ENCODE measurements around the gene PELI1.
"Not testable (repeated sequence)": the region's sequence is repeated elsewhere in the genome, so short reads cannot be mapped to it uniquely, and the experiment has no call there.

PELI1 gene

GRCh38 chr2:64104933-64105332, 39.3 kb downstream of the PELI1 start:
- no peak for DNase-seq
- in situ Hi-C loops (cut with HindIII; ENCODE audit: low pct_ligation_motif_present, low pct_unique_long_range_greater_than_20kb, low sequenced_read_pairs): no loop called here

GRCh38 chr2:64102736-64103135, 41.5 kb downstream of the PELI1 start:
- DNase-seq; in situ Hi-C loops (cut with HindIII; ENCODE audit: low pct_ligation_motif_present, low pct_unique_long_range_greater_than_20kb, low sequenced_read_pairs): not testable (repeated sequence)

- no peak for DNase-seq
- in situ Hi-C loops (cut with HindIII; ENCODE audit: low pct_ligation_motif_present, low pct_unique_long_range_greater_than_20kb, low sequenced_read_pairs): no loop called here
Observed at GRCh38 chr2:64101141-64101591, 43.1 kb downstream of the PELI1 start.

- in situ Hi-C loops (cut with HindIII; ENCODE audit: low pct_ligation_motif_present, low pct_unique_long_range_greater_than_20kb, low sequenced_read_pairs); DNase-seq: not testable (repeated sequence)
Observed at GRCh38 chr2:64100584-64100983, 43.6 kb downstream of the PELI1 start.

- no peak for DNase-seq
- in situ Hi-C loops (cut with HindIII; ENCODE audit: low pct_ligation_motif_present, low pct_unique_long_range_greater_than_20kb, low sequenced_read_pairs): no loop called here
Observed at GRCh38 chr2:64094663-64095382, 49.4 kb downstream of the PELI1 start.

GRCh38 chr2:64093341-64093740, 50.9 kb downstream of the PELI1 start:
- no peak for DNase-seq
- in situ Hi-C loops (cut with HindIII; ENCODE audit: low pct_ligation_motif_present, low pct_unique_long_range_greater_than_20kb, low sequenced_read_pairs): no loop called here

- in situ Hi-C loops (cut with HindIII; ENCODE audit: low pct_ligation_motif_present, low pct_unique_long_range_greater_than_20kb, low sequenced_read_pairs): no loop called here
- DNase-seq: no peak
Observed at GRCh38 chr2:64092502-64092901, 51.7 kb downstream of the PELI1 start.

- in situ Hi-C loops (cut with HindIII; ENCODE audit: low pct_ligation_motif_present, low pct_unique_long_range_greater_than_20kb, low sequenced_read_pairs): no loop called here
- DNase-seq: no peak
Observed at GRCh38 chr2:64090264-64090663, 54.0 kb downstream of the PELI1 start.

GRCh38 chr2:64086347-64087082, 57.7 kb downstream of the PELI1 start:
- DNase-seq: no peak
- in situ Hi-C loops (cut with HindIII; ENCODE audit: low pct_ligation_motif_present, low pct_unique_long_range_greater_than_20kb, low sequenced_read_pairs): no loop called here

- in situ Hi-C loops (cut with HindIII; ENCODE audit: low pct_ligation_motif_present, low pct_unique_long_range_greater_than_20kb, low sequenced_read_pairs): no loop called here
- DNase-seq: no peak
Observed at GRCh38 chr2:64085936-64086335, 58.3 kb downstream of the PELI1 start.

GRCh38 chr2:64081046-64081445, 63.2 kb downstream of the PELI1 start:
- in situ Hi-C loops (cut with HindIII; ENCODE audit: low pct_ligation_motif_present, low pct_unique_long_range_greater_than_20kb, low sequenced_read_pairs): no loop called here

GRCh38 chr2:64080179-64080578, 64.0 kb downstream of the PELI1 start:
- DNase-seq: no peak
- in situ Hi-C loops (cut with HindIII; ENCODE audit: low pct_ligation_motif_present, low pct_unique_long_range_greater_than_20kb, low sequenced_read_pairs): no loop called here

More at GRCh38 chr2:64081046-64081445, 63.2 kb downstream of the PELI1 start:
- no peak for DNase-seq

- DNase-seq; in situ Hi-C loops (cut with HindIII; ENCODE audit: low pct_ligation_motif_present, low pct_unique_long_range_greater_than_20kb, low sequenced_read_pairs): not testable (repeated sequence)
Observed at GRCh38 chr2:64079688-64080087, 64.5 kb downstream of the PELI1 start.

GRCh38 chr2:64076828-64077227, 67.4 kb downstream of the PELI1 start:
- in situ Hi-C loops (cut with HindIII; ENCODE audit: low pct_ligation_motif_present, low pct_unique_long_range_greater_than_20kb, low sequenced_read_pairs); DNase-seq: not testable (repeated sequence)

GRCh38 chr2:64074616-64075015, 69.6 kb downstream of the PELI1 start:
- not testable (repeated sequence) for DNase-seq
- in situ Hi-C loops (cut with HindIII; ENCODE audit: low pct_ligation_motif_present, low pct_unique_long_range_greater_than_20kb, low sequenced_read_pairs): loop anchor here (25.0 kb wide), 1 partner anchor 238 kb away; no protein-coding TSS in a partner anchor

- no peak for DNase-seq
- in situ Hi-C loops (cut with HindIII; ENCODE audit: low pct_ligation_motif_present, low pct_unique_long_range_greater_than_20kb, low sequenced_read_pairs): loop anchor here (25.0 kb wide), 1 partner anchor 245 kb away; no protein-coding TSS in a partner anchor
Observed at GRCh38 chr2:64067326-64067725, 76.9 kb downstream of the PELI1 start.

- DNase-seq: no peak
- in situ Hi-C loops (cut with HindIII; ENCODE audit: low pct_ligation_motif_present, low pct_unique_long_range_greater_than_20kb, low sequenced_read_pairs): loop anchor here (25.0 kb wide), 1 partner anchor 247 kb away; no protein-coding TSS in a partner anchor
Observed at GRCh38 chr2:64065516-64065915, 78.7 kb downstream of the PELI1 start.

GRCh38 chr2:64063924-64064331, 80.3 kb downstream of the PELI1 start:
- in situ Hi-C loops (cut with HindIII; ENCODE audit: low pct_ligation_motif_present, low pct_unique_long_range_greater_than_20kb, low sequenced_read_pairs): loop anchor here (25.0 kb wide), 1 partner anchor 248 kb away; no protein-coding TSS in a partner anchor

GRCh38 chr2:64063454-64063853, 80.8 kb downstream of the PELI1 start:
- in situ Hi-C loops (cut with HindIII; ENCODE audit: low pct_ligation_motif_present, low pct_unique_long_range_greater_than_20kb, low sequenced_read_pairs): loop anchor here (25.0 kb wide), 1 partner anchor 249 kb away; no protein-coding TSS in a partner anchor
- DNase-seq: no peak

More at GRCh38 chr2:64063924-64064331, 80.3 kb downstream of the PELI1 start:
- no peak for DNase-seq

Measured in ACHN (cell line).